H4 (cell line): Measurements from ENCODE around the gene ARHGAP1. TPM values are rescaled to one million over a fixed set of nuclear protein-coding genes. Genes with fewer than 3 reads are reported as not detected.
A peak's percentile ranks its signal among the peaks of the same experiment; 100 is the strongest.

Experiments used
- DNase-seq: peaks from one replicate; pipeline ENCODE4 v3.0.0-alpha.2; 2015; ENCODE audit warnings: low spot score
- total RNA-seq: library from RNA; depleted of rRNA; stranded (reverse); fragments of >200 nt; shearing (Covaris generic); gene quantifications from 2 replicates; pipeline ENCODE4 v1.2.3, GENCODE V29; 2014

The ARHGAP1 gene
- total RNA-seq, 1 experiment from 2014 or later: 16.2 TPM

- DNase-seq: no peak
Observed at GRCh38 chr11:46694072-46694471, 6.3 kb downstream of the ARHGAP1 start.

DNA sequence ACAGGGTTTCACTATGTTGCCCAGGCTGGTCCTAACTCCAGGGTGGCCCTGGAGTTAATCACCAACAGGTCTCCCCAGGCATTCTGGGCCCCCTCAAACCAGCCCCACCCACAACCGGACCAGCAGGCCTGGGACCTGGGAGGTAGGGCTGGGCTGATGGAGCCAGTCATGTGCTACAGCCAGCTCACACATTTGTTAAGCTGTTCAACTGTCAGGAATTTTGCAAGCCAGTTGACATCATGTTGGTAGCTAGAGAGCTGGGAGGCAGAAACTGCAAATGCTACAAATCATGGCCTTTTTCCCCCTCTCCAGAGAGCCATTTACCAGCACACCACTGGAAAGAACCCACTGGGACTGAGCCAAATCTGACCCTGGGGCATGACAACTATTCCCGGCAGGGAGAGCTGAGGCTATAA, 6.8 kb downstream of the ARHGAP1 start:
- DNase-seq: no peak

GRCh38 chr11:46692450-46692849, 8.0 kb downstream of the ARHGAP1 start:
- DNase-seq: no peak

DNA sequence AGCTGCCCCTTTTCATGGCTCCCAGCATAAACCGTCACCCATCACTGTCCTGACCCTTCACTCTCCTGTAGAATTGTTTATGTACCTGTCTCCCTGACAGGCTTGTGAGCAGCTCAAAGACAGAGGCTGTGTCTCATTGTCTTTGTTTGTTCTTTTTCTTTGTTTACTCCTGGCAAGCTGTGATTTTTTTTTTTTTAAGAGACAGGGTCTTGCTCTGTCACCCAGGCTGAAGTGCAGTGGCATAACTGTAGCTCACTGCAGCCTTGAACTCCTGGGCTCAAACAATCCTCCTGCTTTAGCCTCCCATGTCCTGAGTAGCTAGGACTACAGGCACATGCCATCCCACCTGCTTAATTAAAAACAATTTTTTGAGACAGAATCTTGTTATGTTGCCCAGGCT, 9.7 kb downstream of the ARHGAP1 start:
- no peak for DNase-seq

DNA sequence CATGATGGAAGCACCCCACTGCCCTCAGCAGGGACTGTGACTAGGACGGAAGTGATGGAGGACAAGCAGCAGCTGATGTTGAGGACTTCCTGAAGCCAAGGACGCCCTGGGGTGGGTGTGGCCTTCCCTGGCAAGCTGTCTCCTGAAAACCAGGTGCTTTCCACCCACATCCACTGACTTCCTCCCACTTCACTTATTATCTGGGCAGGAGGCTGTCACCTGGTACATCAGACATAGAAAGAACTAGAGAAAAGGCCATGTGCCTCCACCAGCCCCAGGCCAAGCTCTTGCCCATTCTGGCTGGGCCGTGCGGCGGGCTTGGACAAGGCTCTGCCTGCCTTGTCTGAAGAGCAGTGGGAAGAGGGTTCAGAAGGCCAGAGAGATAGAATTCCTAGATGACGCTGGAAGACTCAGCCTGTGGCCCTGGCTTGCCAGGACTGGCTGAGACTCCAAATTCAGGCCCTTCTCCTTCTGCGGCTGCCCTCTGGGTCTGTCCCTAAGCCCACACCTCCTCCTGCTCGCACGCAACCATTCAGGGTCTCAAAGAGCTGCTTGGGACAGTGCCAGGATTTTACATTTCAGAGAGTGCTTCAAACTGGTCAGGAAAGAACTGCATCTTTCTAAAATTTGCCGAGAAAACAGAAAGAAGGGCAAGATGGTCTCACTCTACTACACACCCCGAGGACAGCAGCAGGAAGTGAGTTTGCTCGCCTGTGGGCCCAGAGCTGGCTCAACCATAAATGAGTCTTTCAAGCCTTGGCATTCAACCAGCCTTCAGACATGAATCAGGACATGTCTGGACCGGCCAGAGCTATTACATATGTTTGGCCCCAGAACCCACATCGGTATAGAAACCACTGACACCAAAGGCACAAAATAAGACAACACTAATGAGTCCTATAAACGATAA, 13.3 kb downstream of the ARHGAP1 start:
- no peak for DNase-seq

DNA sequence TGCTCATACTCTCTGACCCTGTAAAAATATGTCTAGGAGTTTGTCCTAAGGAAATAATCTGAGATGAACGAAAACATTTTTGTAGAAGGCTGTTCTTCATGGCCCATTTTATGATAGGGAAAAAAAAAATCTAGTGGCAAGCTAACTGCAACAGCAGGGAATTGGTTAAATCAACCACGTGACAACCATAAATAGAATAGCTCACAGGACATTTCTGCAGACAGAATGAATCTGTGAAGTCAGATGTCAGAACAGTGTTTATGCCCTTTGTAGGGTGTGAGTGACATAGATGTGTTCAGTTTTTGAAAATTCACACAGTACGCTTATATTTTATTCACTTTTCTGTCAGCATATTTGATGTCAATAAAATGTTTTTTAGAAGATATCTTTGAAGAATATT, 16.1 kb downstream of the ARHGAP1 start:
- DNase-seq: no peak

- DNase-seq: no peak
Observed at GRCh38 chr11:46682773-46683752, 17.4 kb downstream of the ARHGAP1 start.

DNA sequence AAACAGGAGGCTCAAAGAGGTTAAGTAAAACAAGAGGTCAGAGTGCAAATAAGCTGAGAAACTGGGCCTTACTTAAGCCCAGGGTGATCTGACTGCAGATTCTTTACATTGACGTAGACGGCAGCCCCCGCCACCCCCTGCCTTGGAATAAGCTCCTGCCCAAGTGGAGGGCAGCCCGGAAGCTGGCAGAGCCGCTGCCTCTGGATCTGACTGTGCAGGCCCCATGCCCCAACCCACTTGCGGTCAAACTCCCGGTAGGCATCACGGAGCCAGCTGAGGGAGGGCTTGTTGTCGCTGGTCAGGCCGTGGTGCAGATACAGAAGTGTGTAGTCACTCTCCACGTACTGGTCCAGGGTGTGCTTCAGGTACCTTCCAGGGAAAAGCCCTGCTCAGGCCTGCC, 18.6 kb downstream of the ARHGAP1 start:
- no peak for DNase-seq

DNA sequence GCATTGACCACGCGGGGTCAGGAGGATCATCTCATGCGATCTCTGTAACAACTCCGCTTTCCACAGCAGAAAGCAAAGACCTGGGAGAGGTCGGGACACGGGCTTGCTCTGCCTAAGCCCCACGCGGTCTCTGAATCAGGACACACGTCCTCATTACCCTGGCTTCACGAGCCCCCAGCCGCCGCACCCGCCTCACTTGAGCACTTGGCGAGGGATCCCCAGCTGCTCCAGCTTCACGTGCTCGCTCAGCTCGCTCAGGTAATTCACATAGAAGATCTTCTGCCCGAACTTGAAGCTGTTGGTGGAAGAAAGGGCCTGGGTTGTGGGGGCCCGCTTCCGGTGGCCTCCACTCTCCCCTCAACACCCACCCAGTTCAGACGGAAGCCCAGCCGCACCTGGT, 19.6 kb downstream of the ARHGAP1 start:
- no peak for DNase-seq

DNA sequence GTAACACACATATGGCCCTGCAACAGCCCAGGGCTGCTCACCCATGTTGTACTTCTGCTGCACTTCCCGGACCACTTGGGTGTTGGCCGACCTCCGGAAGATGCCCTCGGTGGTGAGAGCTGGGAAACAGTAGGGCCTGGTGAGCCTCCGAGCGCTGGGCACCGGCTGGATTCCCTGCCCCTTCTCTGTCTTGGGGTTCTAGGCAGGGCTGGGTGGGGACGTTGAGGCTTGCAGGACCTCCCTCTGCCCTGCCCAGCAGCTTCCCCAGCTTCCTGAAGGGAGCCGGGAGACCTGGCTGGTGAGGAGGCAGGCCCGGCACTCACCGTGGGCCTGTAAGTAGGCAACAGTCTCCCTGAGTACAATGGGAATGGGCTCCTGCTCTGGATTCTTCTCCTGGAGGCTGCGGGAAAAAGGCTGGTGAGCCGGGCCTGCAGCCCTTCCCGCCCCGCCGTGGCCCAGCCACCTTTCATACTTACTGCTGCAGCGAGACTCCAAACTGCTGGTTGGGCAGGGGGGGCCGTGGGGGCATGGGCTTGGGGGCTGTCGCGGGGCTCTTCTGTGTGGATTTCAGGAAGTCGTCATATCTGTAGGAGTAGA, 20.2 kb downstream of the ARHGAP1 start:
- DNase-seq: no peak

DNA sequence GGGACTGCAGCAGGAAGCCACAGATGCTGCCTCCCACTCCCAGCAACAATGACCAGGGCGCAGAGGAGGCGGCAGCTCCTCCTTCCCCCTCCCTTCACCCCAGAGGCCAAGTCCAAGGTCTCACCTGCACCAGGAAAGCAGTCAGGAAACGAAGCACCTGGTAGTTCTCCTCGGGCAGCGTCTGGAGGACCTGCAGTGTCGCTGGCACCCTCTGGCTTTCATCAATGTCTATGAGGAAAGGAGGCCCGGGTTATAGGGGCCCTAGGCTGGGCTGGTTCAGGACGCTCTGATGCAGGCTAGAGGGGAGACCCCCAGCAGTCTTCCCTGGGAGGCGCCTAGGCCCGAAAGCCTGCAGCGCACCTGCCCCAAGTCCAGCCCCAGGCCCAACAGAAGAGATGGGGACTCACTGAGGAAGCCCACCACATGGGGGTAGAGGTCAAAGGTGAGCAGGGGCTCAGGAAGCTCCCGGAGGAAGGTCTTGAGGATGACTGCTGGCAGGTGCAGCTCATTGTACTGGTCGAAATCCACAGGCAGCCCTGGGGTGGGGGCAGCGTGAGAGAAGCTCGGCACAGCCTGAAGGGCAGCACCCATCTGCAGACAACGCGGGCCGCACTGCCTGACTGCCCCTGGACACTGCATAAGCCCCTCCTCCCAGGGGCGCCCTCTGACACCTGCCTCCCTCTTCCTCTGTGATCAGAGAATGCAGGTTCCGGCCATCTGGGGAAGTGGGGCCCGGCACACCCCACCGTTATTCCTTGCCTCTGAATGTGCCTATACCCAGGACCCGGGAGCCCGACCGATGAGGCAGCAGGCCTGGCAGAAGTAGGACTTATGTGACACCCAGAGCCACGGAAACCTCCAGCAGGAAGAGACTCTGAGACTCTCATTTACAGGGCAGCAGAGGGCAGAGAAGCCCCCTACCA, 20.9 kb downstream of the ARHGAP1 start:
- DNase-seq: no peak

GRCh38 chr11:46678741-46679130, 21.7 kb downstream of the ARHGAP1 start:
- no peak for DNase-seq

GRCh38 chr11:46677991-46678740, 22.3 kb downstream of the ARHGAP1 start:
- no peak for DNase-seq

DNA sequence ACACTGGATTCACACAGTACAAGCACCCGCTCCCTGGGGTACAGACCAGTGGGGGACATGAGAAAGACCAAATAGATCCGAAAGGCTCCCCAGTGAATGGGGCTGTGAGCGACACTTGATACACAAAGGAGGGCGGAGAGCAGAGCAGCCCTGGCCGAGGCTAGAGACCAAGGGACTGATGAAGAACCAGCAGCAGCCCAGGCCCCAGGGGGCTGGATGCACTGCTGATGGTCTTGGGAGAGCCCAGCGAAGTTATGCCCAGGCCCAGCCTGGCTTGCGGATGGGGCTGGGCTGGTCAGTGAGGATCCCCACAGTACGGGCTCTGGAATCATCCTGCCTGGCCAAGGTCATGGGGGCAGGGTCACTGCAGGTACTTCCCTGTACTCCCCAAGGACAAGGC, 23.2 kb downstream of the ARHGAP1 start:
- DNase-seq: no peak

GRCh38 chr11:46676436-46677158, 23.8 kb downstream of the ARHGAP1 start:
- no peak for DNase-seq

DNA sequence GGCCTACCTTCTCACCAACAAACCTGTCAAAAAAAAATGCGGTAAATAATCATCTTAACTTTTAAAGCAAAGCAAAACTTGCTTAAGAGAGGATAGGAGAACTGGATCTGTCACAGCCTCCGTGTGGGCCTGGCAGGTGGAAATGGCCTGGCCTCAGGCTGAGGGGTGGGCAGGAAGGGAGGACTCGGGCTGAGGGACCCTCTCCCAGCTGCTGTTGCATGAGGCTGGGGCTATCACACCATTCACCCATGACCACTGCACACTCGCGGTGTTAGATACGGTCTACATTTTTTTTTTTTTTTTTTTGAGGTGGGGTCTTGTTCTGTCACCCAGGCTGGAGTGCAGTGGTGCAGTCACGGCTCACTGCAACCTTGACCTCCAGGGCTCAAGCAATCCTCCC, 24.5 kb downstream of the ARHGAP1 start:
- no peak for DNase-seq

- DNase-seq: peak; percentile 62
Observed at GRCh38 chr11:46675288-46675851, 25.0 kb downstream of the ARHGAP1 start.

GRCh38 chr11:46674463-46675287, 25.7 kb downstream of the ARHGAP1 start:
- no peak for DNase-seq
